DLD1 (cell line): ENCODE results near the gene SORCS3.

Experiments
- in situ Hi-C: cut with HindIII; loops from 2 replicates; pipeline ENCODE4 v1.10.0; 2017; ENCODE audit warnings: low sequenced_read_pairs

The SORCS3 gene

GRCh38 chr10:104988686-104989085 lies 347.6 kb downstream of the SORCS3 start:
- in situ Hi-C loops, result no loop called here

DNA sequence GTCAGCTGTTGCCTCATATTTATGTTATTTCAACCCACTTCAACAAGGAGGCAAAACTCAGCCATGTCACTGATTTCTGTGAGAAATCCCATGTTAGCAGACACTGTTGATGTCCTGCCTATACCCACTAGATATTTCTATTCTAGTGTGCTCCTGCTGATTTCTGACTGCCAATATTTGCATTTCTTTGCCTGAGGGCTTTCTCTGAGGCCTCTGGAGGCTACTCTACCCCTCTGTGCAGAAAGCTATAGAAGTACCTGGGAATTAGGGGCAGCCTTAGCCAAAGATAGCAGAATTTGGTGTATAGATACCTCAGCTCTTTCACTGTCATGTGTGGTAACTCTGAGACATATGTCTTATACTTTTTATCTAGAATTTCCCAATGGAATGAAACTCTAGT lies 348.8 kb downstream of the SORCS3 start:
- in situ Hi-C loops, result no loop called here

- in situ Hi-C loops, result no loop called here
These were observed 352.0 kb downstream of the SORCS3 start for GRCh38 chr10:104993085-104993484.

GRCh38 chr10:105001269-105001668 lies 360.2 kb downstream of the SORCS3 start:
- in situ Hi-C loops, result no loop called here

DNA sequence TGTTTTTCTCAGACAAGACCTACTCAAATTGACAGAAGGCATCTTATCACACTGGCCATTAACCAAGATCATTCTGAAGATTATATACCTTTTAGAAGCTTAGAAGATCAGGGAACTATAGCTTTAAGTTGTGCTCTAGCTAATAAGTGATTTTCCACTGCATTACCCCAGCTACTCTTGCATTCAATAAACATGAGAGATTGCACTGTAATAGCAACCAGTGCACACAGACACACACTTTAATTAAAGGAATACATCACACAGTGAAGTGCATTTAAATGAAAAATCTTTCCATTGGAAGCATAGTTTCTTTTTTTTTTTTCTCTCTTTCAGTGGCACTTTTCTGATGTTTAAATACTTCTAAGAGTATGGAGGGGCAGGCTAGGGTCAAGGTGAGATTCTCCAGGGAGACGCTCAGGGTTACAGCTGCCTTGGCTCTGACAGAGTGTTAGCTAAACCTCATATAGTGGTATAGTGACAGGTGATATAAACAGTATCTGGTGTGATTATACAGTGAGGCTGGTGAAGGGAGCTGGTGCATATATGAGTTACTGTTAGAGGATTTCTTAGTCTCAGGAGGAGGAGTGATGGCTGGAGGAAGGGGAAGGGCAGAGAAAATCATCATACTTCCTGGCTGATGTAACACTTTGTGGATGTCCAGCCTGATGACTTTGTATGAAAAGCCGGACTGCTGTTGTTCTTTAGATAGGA lies 369.5 kb downstream of the SORCS3 start:
- in situ Hi-C loops, result no loop called here

- in situ Hi-C loops, result no loop called here
These were observed 376.0 kb downstream of the SORCS3 start for GRCh38 chr10:105017116-105017515.

DNA sequence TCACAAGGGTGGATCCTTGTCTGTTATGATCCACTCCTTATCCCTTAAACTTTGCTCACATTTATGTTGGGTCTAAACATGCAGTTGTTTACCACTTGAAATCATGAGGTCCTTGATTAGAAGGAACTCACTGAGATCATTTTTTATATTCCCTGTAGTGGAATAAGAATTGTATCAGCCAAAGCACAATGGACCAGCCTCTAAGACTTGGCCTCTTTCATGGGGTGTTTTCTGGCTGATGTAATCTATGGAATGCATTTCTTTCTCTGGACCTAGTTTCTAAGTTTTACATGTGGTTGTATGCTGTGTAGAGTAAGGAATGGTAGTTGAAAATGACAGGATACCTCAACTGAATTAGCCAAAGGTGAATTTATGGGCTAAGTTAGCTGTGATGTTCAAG lies 376.6 kb downstream of the SORCS3 start:
- in situ Hi-C loops, result no loop called here

GRCh38 chr10:105023211-105024111 lies 382.4 kb downstream of the SORCS3 start:
- in situ Hi-C loops, result no loop called here

DNA sequence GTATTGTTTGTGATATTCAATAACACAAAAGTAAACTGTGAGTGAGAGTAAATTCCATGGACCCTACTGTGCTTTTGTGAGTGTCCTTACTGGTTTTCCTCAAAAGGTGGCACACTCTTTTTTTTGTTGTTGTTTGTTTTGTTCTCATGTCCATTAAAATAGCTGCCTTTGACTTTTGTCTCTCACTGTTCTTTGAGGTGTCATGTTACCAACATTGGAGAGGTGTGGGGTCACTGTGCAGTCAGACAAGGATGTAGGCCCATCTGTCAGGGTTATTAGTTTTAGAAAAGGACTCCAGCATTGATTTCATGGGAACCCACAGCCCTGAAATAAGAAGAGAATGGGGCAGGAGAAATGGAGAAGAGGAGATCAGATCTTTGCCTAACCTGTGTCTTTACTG lies 383.1 kb downstream of the SORCS3 start:
- in situ Hi-C loops, result no loop called here

- in situ Hi-C loops, result no loop called here
These were observed 384.0 kb downstream of the SORCS3 start for GRCh38 chr10:105025092-105025491.

- in situ Hi-C loops, result no loop called here
These were observed 385.5 kb downstream of the SORCS3 start for GRCh38 chr10:105026566-105026965.

GRCh38 chr10:105029286-105029685 lies 388.2 kb downstream of the SORCS3 start:
- in situ Hi-C loops, result no loop called here

GRCh38 chr10:105037022-105037421 lies 395.9 kb downstream of the SORCS3 start:
- in situ Hi-C loops, result no loop called here

DNA sequence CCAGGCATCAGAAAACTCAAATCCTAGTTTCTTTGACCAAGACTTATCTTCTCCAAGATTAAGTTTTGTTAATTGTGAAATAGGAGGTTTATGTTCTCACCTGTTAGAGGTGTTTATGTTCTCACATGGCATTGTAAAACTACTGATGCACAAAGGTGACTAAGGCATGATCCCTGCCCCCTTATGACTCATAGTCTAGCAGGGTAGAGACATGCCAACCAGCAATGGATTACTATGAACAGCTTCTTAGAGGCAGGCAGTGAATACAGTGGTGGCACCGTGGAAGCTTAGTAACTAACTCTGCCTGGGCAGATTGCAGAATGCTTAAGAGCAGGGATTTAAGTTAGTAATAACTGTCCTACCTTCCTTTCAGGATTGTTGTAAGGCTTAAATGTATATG lies 400.9 kb downstream of the SORCS3 start:
- in situ Hi-C loops, result no loop called here

- in situ Hi-C loops, result no loop called here
These were observed 401.9 kb downstream of the SORCS3 start for GRCh38 chr10:105042906-105043552.

GRCh38 chr10:105044902-105045301 lies 403.8 kb downstream of the SORCS3 start:
- in situ Hi-C loops, result no loop called here

DNA sequence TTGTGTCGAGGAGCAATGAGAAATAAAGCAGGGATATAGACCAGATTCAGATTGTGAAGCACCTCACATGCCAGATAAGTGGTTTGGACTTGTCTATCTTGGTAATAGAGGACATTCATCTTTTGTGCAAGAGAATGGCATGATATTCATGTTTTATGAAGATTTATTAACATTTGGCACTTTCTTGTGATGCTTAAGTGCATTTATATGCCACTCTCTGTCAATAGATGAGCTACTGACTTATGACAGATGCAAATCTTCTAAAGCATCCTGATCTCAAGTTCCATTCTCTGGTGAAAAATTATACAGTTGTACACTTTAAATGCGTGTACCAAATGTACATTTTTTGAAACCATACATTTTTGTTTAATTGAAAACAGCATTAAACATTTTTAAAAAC lies 415.3 kb downstream of the SORCS3 start:
- in situ Hi-C loops, result no loop called here

GRCh38 chr10:105062951-105063350 lies 421.9 kb downstream of the SORCS3 start:
- in situ Hi-C loops, result no loop called here

DNA sequence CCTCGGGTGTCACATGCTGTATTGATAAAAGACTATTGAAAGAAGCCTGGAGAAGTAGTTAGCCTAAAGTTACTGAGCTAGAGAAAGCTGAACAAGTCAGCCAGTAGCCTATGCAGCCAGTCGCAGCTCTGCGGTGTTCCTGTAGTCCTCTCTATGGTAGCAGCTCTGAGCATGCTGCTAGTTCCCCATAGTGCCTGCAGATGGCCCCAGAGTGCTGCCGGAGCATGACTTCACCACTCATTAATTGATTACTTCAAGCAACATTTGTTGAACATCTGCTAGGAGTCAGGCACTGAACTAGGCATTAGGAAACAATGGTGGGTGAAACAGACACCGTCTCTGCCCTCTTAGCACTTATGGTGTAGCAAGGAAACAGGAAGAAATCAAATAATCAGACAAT lies 422.7 kb downstream of the SORCS3 start:
- in situ Hi-C loops, result no loop called here

GRCh38 chr10:105068497-105068896 lies 427.4 kb downstream of the SORCS3 start:
- in situ Hi-C loops, result no loop called here

- in situ Hi-C loops, result no loop called here
These were observed 429.2 kb downstream of the SORCS3 start for GRCh38 chr10:105070249-105070648.

DNA sequence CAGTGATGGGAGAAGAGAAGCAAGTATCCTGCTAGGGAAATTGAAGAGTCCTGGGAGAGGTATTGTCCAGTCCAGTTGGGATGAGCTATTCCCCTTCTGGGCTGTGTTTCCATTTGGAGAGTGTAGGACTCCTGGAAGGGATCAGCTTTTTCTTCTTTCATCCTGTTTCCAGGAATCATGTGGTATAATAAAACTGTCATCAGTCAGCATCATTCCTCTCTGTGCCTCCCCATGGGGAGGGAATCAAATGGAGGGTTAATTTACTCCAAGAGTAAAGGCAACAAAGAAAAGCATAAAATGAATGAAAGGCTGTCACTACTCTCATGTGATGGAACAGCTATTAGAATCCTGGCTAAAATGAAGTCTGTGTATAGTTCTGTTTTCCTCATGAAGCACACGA lies 429.9 kb downstream of the SORCS3 start:
- in situ Hi-C loops, result no loop called here
